SH-SY5Y (cell line): ENCODE measurements around the gene ZBTB8A.

Experiments used
- GATA2 ChIP-seq: IDR thresholded peaks from 2 replicates; pipeline ENCODE4 v1.6.1; 2011; ENCODE audit warnings: mild to moderate bottlenecking, low read depth, low read length
- GATA3 ChIP-seq: IDR thresholded peaks from 2 replicates; pipeline ENCODE4 v1.6.1; 2011; ENCODE audit warnings: low read depth, mild to moderate bottlenecking, low read length, moderate library complexity

GRCh38 chr1:32568929-32569328 is 29.7 kb downstream of the ZBTB8A start:
- no peak for TF ChIP-seq GATA2
- no peak for TF ChIP-seq GATA3
